Measurements from ENCODE around the gene KDM4B. TPM values are rescaled to one million over a fixed set of nuclear protein-coding genes. Genes with fewer than 3 reads are reported as not detected.

The KDM4B gene
- total and polyA plus RNA-seq, 2 of the 8 experiments (the other 6 are each of a cell fraction or from before 2014, with no cell fraction given), result 12.0 to 31.9 TPM

- TF ChIP-seq SAP30 (IDR thresholded peaks at IDR 0.05; ENCODE audit: insufficient read depth, insufficient replicate concordance, low read length) (no peak), EZH2 (IDR thresholded peaks at IDR 0.05; ENCODE audit: low read depth, low read length, severe bottlenecking) (no peak), PHF8 (conservative IDR thresholded peaks at IDR 0.05; ENCODE audit: low read depth, low read length) (no peak)
Observed at GRCh38 chr19:5016268-5016667, 47.4 kb downstream of the KDM4B start (continued).
